SK-N-SH treated with all-trans-retinoic acid at 6 μM for 48 hours (cell line): ENCODE data around the gene DRAXIN.

Experiments used
- ATAC-seq: fragments of 200-7000 bp; cut with Tn5 transposase; 3 replicates; pipeline ENCODE4 v1.9.1; 2020; ENCODE audit warnings: mild to moderate bottlenecking, moderate library complexity
- ARNTL ChIP-seq: fragments of 450-650 bp; formaldehyde crosslinking; IDR thresholded peaks from 2 replicates; pipeline ENCODE4 v1.5.0; 2020; ENCODE audit warnings: low read depth, mild to moderate bottlenecking, moderate library complexity, borderline replicate concordance
- BACH2 ChIP-seq: fragments of 250-450 bp; sonication (Bioruptor Pico); IDR thresholded peaks from 2 replicates; pipeline ENCODE4 v1.9.0; 2021; ENCODE audit warnings: mild to moderate bottlenecking, borderline replicate concordance
- CSDC2 ChIP-seq: fragments of 250-450 bp; sonication (Bioruptor Pico); IDR thresholded peaks from 2 replicates; pipeline ENCODE4 v1.5.0; 2020; ENCODE audit warnings: mild to moderate bottlenecking, moderate library complexity
- ESRRG ChIP-seq: fragments of 250-450 bp; sonication (Bioruptor Pico); IDR thresholded peaks from 2 replicates; pipeline ENCODE4 v1.6.1; 2021; ENCODE audit warnings: mild to moderate bottlenecking
- ISL1 ChIP-seq: fragments of 250-450 bp; sonication (Bioruptor Pico); IDR thresholded peaks from 2 replicates; pipeline ENCODE4 v2.1.2; 2022; ENCODE audit warnings: mild to moderate bottlenecking, moderate library complexity
- OSR1 ChIP-seq: fragments of 250-450 bp; sonication (Bioruptor Pico); IDR thresholded peaks from 2 replicates; pipeline ENCODE4 v1.8.0; 2022; ENCODE audit warnings: moderate library complexity, mild to moderate bottlenecking, inconsistent platforms
- PATZ1 ChIP-seq: fragments of 250-450 bp; sonication (Bioruptor Pico); IDR thresholded peaks from 2 replicates; pipeline ENCODE4 v1.8.0; 2020; ENCODE audit warnings: mild to moderate bottlenecking, moderate library complexity, borderline replicate concordance
- PPARA ChIP-seq: fragments of 250-450 bp; sonication (Bioruptor Pico); IDR thresholded peaks from 2 replicates; pipeline ENCODE4 v1.5.0; 2020; ENCODE audit warnings: mild to moderate bottlenecking, borderline replicate concordance
- SNAI2 ChIP-seq: fragments of 250-450 bp; sonication (Bioruptor Pico); IDR thresholded peaks from 2 replicates; pipeline ENCODE4 v1.5.0; 2020; ENCODE audit warnings: mild to moderate bottlenecking, moderate library complexity
- TCF4 ChIP-seq: fragments of 250-450 bp; sonication (Bioruptor Pico); IDR thresholded peaks from 2 replicates; pipeline ENCODE4 v1.8.0; 2021; ENCODE audit warnings: mild to moderate bottlenecking, moderate library complexity, borderline replicate concordance
- TOX ChIP-seq: fragments of 250-450 bp; sonication (Bioruptor Pico); IDR thresholded peaks from 2 replicates; pipeline ENCODE4 v1.8.0; 2021; ENCODE audit warnings: mild to moderate bottlenecking, moderate library complexity, borderline replicate concordance
- ZFP3 ChIP-seq: fragments of 250-450 bp; sonication (Bioruptor Pico); IDR thresholded peaks from 2 replicates; pipeline ENCODE4 v1.5.0; 2020; ENCODE audit warnings: mild to moderate bottlenecking, moderate library complexity
- ZFP30 ChIP-seq: fragments of 450-650 bp; formaldehyde crosslinking; IDR thresholded peaks from 2 replicates; pipeline ENCODE4 v1.5.0; 2022; ENCODE audit warnings: mild to moderate bottlenecking, moderate library complexity
- ZNF565 ChIP-seq: fragments of 450-650 bp; formaldehyde crosslinking; conservative IDR thresholded peaks from 2 replicates; pipeline ENCODE4 v1.5.0; 2020; ENCODE audit warnings: low read depth, mild to moderate bottlenecking, moderate library complexity
- ZNF70 ChIP-seq: fragments of 450-650 bp; formaldehyde crosslinking; IDR thresholded peaks from 2 replicates; pipeline ENCODE4 v1.5.0; 2020; ENCODE audit warnings: mild to moderate bottlenecking, moderate library complexity
- ZNF8 ChIP-seq: fragments of 450-650 bp; formaldehyde crosslinking; IDR thresholded peaks from 2 replicates; pipeline ENCODE4 v1.5.0; 2020; ENCODE audit warnings: mild to moderate bottlenecking, moderate library complexity
- TF ChIP-seq, protein P1 (sequence below): fragments of 250-450 bp; sonication (Bioruptor Pico); IDR thresholded peaks from 2 replicates; pipeline ENCODE4 v1.5.1; 2020; ENCODE audit warnings: low read depth, mild to moderate bottlenecking, moderate library complexity
- TF ChIP-seq, protein P2 (sequence below): fragments of 250-450 bp; sonication (Bioruptor Pico); IDR thresholded peaks from 2 replicates; pipeline ENCODE4 v1.5.1; 2021; ENCODE audit warnings: mild to moderate bottlenecking, moderate library complexity
- TF ChIP-seq, protein P3 (sequence below): fragments of 250-450 bp; sonication (Bioruptor Pico); IDR thresholded peaks from 2 replicates; pipeline ENCODE4 v1.8.0; 2021; ENCODE audit warnings: low read depth, mild to moderate bottlenecking, moderate library complexity, borderline replicate concordance

Gene DRAXIN

DNA sequence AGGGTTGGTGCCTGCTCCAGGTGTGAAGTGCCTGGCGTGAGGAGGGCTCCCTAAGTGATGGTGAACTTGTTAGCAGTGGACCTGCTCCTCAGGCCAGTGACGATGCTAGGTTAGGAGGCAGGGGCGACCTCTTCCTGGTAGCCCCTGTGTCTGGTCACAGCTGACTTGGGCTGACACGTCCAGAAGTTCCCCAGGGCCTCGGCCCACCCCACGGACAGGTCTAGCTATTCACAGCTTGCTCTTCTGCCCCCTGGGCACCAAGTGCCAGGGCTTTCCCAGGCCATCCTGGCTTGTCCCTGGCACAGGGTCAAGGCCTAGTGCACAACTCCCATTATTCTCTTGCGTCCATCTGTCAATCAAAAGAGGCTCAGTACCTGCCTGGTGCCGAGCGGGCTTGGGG is 59.6 kb downstream of the DRAXIN start:
- no peak for ATAC-seq
- TF ChIP-seq ZNF70 (CRISPR knock-in tag) (no peak), TCF4 (no peak), CSDC2 (CRISPR knock-in tag) (no peak), ISL1 (CRISPR knock-in tag) (no peak), OSR1 (no peak), ZNF565 (no peak), SNAI2 (no peak), ZNF8 (no peak), TOX (CRISPR knock-in tag) (no peak), ZFP3 (CRISPR knock-in tag) (no peak), ESRRG (no peak), ARNTL (CRISPR knock-in tag) (no peak), ZFP30 (CRISPR knock-in tag) (no peak)
- TF ChIP-seq, protein P1, sequence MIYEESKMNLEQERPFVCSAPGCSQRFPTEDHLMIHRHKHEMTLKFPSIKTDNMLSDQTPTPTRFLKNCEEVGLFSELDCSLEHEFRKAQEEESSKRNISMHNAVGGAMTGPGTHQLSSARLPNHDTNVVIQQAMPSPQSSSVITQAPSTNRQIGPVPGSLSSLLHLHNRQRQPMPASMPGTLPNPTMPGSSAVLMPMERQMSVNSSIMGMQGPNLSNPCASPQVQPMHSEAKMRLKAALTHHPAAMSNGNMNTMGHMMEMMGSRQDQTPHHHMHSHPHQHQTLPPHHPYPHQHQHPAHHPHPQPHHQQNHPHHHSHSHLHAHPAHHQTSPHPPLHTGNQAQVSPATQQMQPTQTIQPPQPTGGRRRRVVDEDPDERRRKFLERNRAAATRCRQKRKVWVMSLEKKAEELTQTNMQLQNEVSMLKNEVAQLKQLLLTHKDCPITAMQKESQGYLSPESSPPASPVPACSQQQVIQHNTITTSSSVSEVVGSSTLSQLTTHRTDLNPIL (CRISPR knock-in tag), result no peak
- TF ChIP-seq, protein P2, sequence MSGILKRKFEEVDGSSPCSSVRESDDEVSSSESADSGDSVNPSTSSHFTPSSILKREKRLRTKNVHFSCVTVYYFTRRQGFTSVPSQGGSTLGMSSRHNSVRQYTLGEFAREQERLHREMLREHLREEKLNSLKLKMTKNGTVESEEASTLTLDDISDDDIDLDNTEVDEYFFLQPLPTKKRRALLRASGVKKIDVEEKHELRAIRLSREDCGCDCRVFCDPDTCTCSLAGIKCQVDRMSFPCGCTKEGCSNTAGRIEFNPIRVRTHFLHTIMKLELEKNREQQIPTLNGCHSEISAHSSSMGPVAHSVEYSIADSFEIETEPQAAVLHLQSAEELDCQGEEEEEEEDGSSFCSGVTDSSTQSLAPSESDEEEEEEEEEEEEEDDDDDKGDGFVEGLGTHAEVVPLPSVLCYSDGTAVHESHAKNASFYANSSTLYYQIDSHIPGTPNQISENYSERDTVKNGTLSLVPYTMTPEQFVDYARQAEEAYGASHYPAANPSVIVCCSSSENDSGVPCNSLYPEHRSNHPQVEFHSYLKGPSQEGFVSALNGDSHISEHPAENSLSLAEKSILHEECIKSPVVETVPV (CRISPR knock-in tag), result no peak
- TF ChIP-seq, protein P3, sequence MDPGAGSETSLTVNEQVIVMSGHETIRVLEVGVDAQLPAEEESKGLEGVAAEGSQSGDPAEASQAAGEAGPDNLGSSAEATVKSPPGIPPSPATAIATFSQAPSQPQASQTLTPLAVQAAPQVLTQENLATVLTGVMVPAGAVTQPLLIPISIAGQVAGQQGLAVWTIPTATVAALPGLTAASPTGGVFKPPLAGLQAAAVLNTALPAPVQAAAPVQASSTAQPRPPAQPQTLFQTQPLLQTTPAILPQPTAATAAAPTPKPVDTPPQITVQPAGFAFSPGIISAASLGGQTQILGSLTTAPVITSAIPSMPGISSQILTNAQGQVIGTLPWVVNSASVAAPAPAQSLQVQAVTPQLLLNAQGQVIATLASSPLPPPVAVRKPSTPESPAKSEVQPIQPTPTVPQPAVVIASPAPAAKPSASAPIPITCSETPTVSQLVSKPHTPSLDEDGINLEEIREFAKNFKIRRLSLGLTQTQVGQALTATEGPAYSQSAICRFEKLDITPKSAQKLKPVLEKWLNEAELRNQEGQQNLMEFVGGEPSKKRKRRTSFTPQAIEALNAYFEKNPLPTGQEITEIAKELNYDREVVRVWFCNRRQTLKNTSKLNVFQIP (CRISPR knock-in tag), result no peak

DNA sequence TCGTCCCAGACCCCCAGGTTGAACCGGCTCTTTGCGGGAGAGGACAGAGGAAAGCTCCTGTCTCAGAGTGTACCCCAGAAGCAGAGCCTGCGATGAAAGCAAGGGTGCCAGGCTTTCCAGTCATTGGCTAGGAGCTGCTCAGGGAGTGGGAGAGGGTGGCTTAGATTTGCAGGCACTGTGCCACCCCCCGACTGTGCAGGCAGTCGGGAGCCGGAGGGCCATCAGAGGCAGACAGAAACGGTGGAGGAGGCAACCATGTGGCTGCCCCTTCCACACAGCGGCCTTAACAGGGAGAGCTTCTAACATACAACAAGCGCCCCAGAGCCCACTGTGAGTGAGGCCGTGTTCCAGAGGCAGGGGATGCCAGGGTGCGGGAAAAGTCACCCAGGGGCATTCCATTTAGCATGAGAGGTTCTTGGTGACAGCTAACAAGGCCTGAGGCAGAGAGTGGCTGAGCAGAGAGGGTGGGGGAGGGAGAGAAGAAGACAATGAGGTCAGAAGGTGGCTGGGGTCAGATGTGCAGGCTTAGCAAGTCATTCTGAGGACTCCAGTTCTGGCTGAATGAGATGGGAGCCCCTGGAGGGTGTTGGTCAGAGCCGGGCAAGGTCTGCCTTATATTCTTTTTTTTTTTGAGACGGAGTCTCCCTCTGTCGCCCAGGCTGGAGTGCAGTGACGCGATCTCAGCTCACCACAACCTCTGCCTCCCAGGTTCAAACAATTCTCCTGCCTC is 61.0 kb downstream of the DRAXIN start:
- TF ChIP-seq ZFP3 (CRISPR knock-in tag) (no peak), OSR1 (no peak), CSDC2 (CRISPR knock-in tag) (no peak), PPARA (no peak), BACH2 (CRISPR knock-in tag) (no peak), TOX (CRISPR knock-in tag) (no peak), ZNF8 (no peak), TCF4 (no peak)
- TF ChIP-seq, protein P1 (CRISPR knock-in tag), result no peak
- TF ChIP-seq, protein P3 (CRISPR knock-in tag), result no peak
- TF ChIP-seq, protein P2 (CRISPR knock-in tag), result no peak
- no peak for ATAC-seq

- TF ChIP-seq PATZ1 (CRISPR knock-in tag), result no peak
- TF ChIP-seq SNAI2, result no peak
- no peak for TF ChIP-seq ZFP30 (CRISPR knock-in tag)
- ATAC-seq, result peak; percentile 27; the same call in 2 of the 3 replicates
Observed at GRCh38 chr1:11753555-11754208, 62.2 kb downstream of the DRAXIN start.
